Mesendoderm (in vitro differentiated cells): ENCODE data around the gene HPGD.

Source experiments
- DNase-seq: peaks from one replicate; pipeline ENCODE4 v3.0.0; 2013
- H2AK5ac ChIP-seq: 2 replicates; pipeline ENCODE4 v1.6.1; 2013; ENCODE audit warnings: low read length, inconsistent platforms
- H2BK120ac ChIP-seq: 2 replicates; pipeline ENCODE4 v1.6.1; 2013; ENCODE audit warnings: low read depth, mild to moderate bottlenecking, low read length, moderate library complexity, mixed read lengths
- H2BK15ac ChIP-seq: replicated peaks from 2 replicates; pipeline ENCODE4 v1.6.1; 2013; ENCODE audit warnings: low read depth, mild to moderate bottlenecking, moderate library complexity
- H2BK5ac ChIP-seq: 2 replicates; pipeline ENCODE4 v1.6.1; 2013; ENCODE audit warnings: low read length, inconsistent platforms
- H3K18ac ChIP-seq: 2 replicates; pipeline ENCODE4 v1.6.1; 2013; ENCODE audit warnings: mild to moderate bottlenecking, low read length, mixed read lengths
- H3K23ac ChIP-seq: one replicate; pipeline ENCODE4 v1.6.1; 2013; ENCODE audit warnings: low read length
- H3K27ac ChIP-seq: 2 replicates; pipeline ENCODE4 v1.5.1; 2013; ENCODE audit warnings: low read depth, mild to moderate bottlenecking, inconsistent platforms, low read length, moderate library complexity
- H3K27me3 ChIP-seq: 2 replicates; pipeline ENCODE4 v1.6.1; 2013; ENCODE audit warnings: low read length, control low read depth, mild to moderate bottlenecking, inconsistent platforms; ENCODE audit not compliant: insufficient read depth, poor library complexity
- H3K36me3 ChIP-seq: 2 replicates; pipeline ENCODE4 v1.6.1; 2013; ENCODE audit warnings: low read length, inconsistent platforms; ENCODE audit not compliant: control insufficient read depth, insufficient read depth
- H3K4ac ChIP-seq: one replicate; pipeline ENCODE4 v1.6.1; 2013; ENCODE audit warnings: low read depth, mild to moderate bottlenecking, low read length, moderate library complexity
- H3K4me1 ChIP-seq: 2 replicates; pipeline ENCODE4 v1.6.1; 2013; ENCODE audit warnings: low read depth, low read length, inconsistent platforms; ENCODE audit not compliant: control insufficient read depth
- H3K4me2 ChIP-seq: 2 replicates; pipeline ENCODE4 v1.6.1; 2013; ENCODE audit warnings: low read length
- H3K4me3 ChIP-seq: 2 replicates; pipeline ENCODE4 v1.5.1; 2013; ENCODE audit warnings: mild to moderate bottlenecking, low read length
- H3K56ac ChIP-seq: one replicate; pipeline ENCODE4 v1.6.1; 2013; ENCODE audit warnings: low read length
- H3K79me1 ChIP-seq: 2 replicates; pipeline ENCODE4 v1.6.1; 2013; ENCODE audit warnings: low read length, inconsistent platforms
- H3K79me2 ChIP-seq: 2 replicates; pipeline ENCODE4 v1.6.1; 2013; ENCODE audit warnings: mild to moderate bottlenecking, low read length; ENCODE audit not compliant: control insufficient read depth, insufficient read depth
- H3K9ac ChIP-seq: 2 replicates; pipeline ENCODE4 v1.6.1; 2013; ENCODE audit warnings: low read length, inconsistent platforms
- H4K5ac ChIP-seq: one replicate; pipeline ENCODE4 v1.6.1; 2013; ENCODE audit warnings: low read length
- H4K8ac ChIP-seq: one replicate; pipeline ENCODE4 v1.6.1; 2013; ENCODE audit warnings: low read depth, mild to moderate bottlenecking, control low read depth, low read length, moderate library complexity
- WGBS: extraction: QIAGEN DNeasy Blood & Tissue Kit; methylation state at CpG from one replicate; pipeline ENCODE4 v1.1.7; 2013; ENCODE audit warnings: low lambda C conversion rate, missing lambda C conversion rate; ENCODE audit not compliant: insufficient coverage; ENCODE audit errors: extremely low coverage; 5-methylcytosine and 5-hydroxymethylcytosine counted together

HPGD gene

GRCh38 chr4:174464949-174465348, 57.3 kb downstream of the HPGD start:
- DNase-seq, result no peak
- Histone ChIP-seq H3K79me2 (no peaks in the 10 kb centered on the region), H3K4me1 (no peaks in the 10 kb centered on the region), H3K79me1 (no peaks in the 10 kb centered on the region), H3K4ac (no peak overlapping the region), H2BK120ac (no peak overlapping the region), H3K4me2 (no peak overlapping the region), H3K27me3 (no peaks in the 10 kb centered on the region), H3K4me3 (no peak overlapping the region), H4K5ac (no peak overlapping the region), H2BK15ac (no peak overlapping the region), H2BK5ac (no peak overlapping the region), H3K56ac (no peak overlapping the region), H2AK5ac (no peak overlapping the region), H3K9ac (no peak overlapping the region), H3K27ac (no peak overlapping the region), H3K23ac (no peak overlapping the region), H3K36me3 (no peaks in the 10 kb centered on the region), H3K18ac (no peak overlapping the region), H4K8ac (no peak overlapping the region)
- WGBS, result no CpG with 5 or more reads among the region's 3 CpGs

GRCh38 chr4:174461466-174462106, 60.7 kb downstream of the HPGD start:
- H3K4me1 ChIP-seq, result no peaks in the 10 kb centered on the region
- no peak overlapping the region for H2BK15ac ChIP-seq
- no peak overlapping the region for H3K56ac ChIP-seq
- DNase-seq, result peak; percentile 26
- no peaks in the 10 kb centered on the region for H3K36me3 ChIP-seq
- H2BK5ac ChIP-seq, result no peak overlapping the region
- no peak overlapping the region for H3K4me3 ChIP-seq
- no peak overlapping the region for H3K18ac ChIP-seq
- H4K5ac ChIP-seq, result no peak overlapping the region
- no peaks in the 10 kb centered on the region for H3K79me2 ChIP-seq
- no peak overlapping the region for H3K4me2 ChIP-seq
- H3K9ac ChIP-seq, result no peak overlapping the region
- H2AK5ac ChIP-seq, result no peak overlapping the region
- no peak overlapping the region for H2BK120ac ChIP-seq
- H3K27me3 ChIP-seq, result no peaks in the 10 kb centered on the region
- H3K4ac ChIP-seq, result no peak overlapping the region
- WGBS, result no CpG with 5 or more reads among the region's 3 CpGs
- H3K79me1 ChIP-seq, result no peaks in the 10 kb centered on the region
- H3K27ac ChIP-seq, result no peak overlapping the region
- no peak overlapping the region for H3K23ac ChIP-seq
- H4K8ac ChIP-seq, result no peak overlapping the region

- no peak overlapping the region for H3K23ac ChIP-seq
- no CpG with 5 or more reads among the region's 1 CpG for WGBS
- no peak overlapping the region for H3K27ac ChIP-seq
These were observed 61.6 kb downstream of the HPGD start for GRCh38 chr4:174460684-174461083.

GRCh38 chr4:174457468-174457867, 64.8 kb downstream of the HPGD start:
- H4K5ac ChIP-seq, result no peak overlapping the region
- no peak overlapping the region for H3K4me3 ChIP-seq
- no peaks in the 10 kb centered on the region for H3K79me1 ChIP-seq
- no peak overlapping the region for H3K27ac ChIP-seq
- H3K4ac ChIP-seq, result no peak overlapping the region
- no peak overlapping the region for H2BK5ac ChIP-seq
- DNase-seq, result no peak
- no peak overlapping the region for H2BK120ac ChIP-seq
- H2AK5ac ChIP-seq, result no peak overlapping the region
- no peaks in the 10 kb centered on the region for H3K79me2 ChIP-seq
- H3K4me1 ChIP-seq, result no peaks in the 10 kb centered on the region
- no peak overlapping the region for H3K4me2 ChIP-seq
- H3K23ac ChIP-seq, result no peak overlapping the region
- H2BK15ac ChIP-seq, result no peak overlapping the region
- no peaks in the 10 kb centered on the region for H3K27me3 ChIP-seq
- no peak overlapping the region for H3K18ac ChIP-seq
- no peak overlapping the region for H3K56ac ChIP-seq
- no peak overlapping the region for H4K8ac ChIP-seq
- WGBS, result no CpG with 5 or more reads among the region's 6 CpGs
- H3K36me3 ChIP-seq, result no peaks in the 10 kb centered on the region
- H3K9ac ChIP-seq, result no peak overlapping the region

More at GRCh38 chr4:174460684-174461083, 61.6 kb downstream of the HPGD start:
- no peaks in the 10 kb centered on the region for H3K27me3 ChIP-seq
- no peaks in the 10 kb centered on the region for H3K4me1 ChIP-seq
- H3K9ac ChIP-seq, result no peak overlapping the region
- H3K79me2 ChIP-seq, result no peaks in the 10 kb centered on the region
- no peaks in the 10 kb centered on the region for H3K36me3 ChIP-seq
- no peak overlapping the region for H2BK5ac ChIP-seq
- no peak overlapping the region for H4K8ac ChIP-seq
- no peak overlapping the region for H3K4me2 ChIP-seq
- DNase-seq, result no peak
- H3K79me1 ChIP-seq, result no peaks in the 10 kb centered on the region
- H2BK15ac ChIP-seq, result no peak overlapping the region
- H3K4ac ChIP-seq, result no peak overlapping the region
- no peak overlapping the region for H4K5ac ChIP-seq
- no peak overlapping the region for H2BK120ac ChIP-seq
- H3K4me3 ChIP-seq, result no peak overlapping the region
- no peak overlapping the region for H2AK5ac ChIP-seq
- no peak overlapping the region for H3K18ac ChIP-seq
- no peak overlapping the region for H3K56ac ChIP-seq

- no CpG with 5 or more reads among the region's 6 CpGs for WGBS
These were observed 67.3 kb downstream of the HPGD start for GRCh38 chr4:174454815-174455473.

More at GRCh38 chr4:174454815-174455473, 67.3 kb downstream of the HPGD start:
- no peak overlapping the region for H3K9ac ChIP-seq
- no peaks in the 10 kb centered on the region for H3K79me1 ChIP-seq
- H4K5ac ChIP-seq, result no peak overlapping the region
- H2BK15ac ChIP-seq, result peak overlapping the region; percentile 74
- no peak overlapping the region for H3K4ac ChIP-seq
- H2AK5ac ChIP-seq, result no peak overlapping the region
- DNase-seq, result no peak
- no peak overlapping the region for H3K56ac ChIP-seq
- H3K18ac ChIP-seq, result no peak overlapping the region
- H3K27me3 ChIP-seq, result no peaks in the 10 kb centered on the region
- H3K79me2 ChIP-seq, result no peaks in the 10 kb centered on the region
- H3K4me1 ChIP-seq, result no peaks in the 10 kb centered on the region
- no peak overlapping the region for H2BK120ac ChIP-seq
- no peak overlapping the region for H3K4me2 ChIP-seq
- H3K23ac ChIP-seq, result no peak overlapping the region
- no peaks in the 10 kb centered on the region for H3K36me3 ChIP-seq
- H4K8ac ChIP-seq, result no peak overlapping the region
- H2BK5ac ChIP-seq, result no peak overlapping the region
- no peak overlapping the region for H3K27ac ChIP-seq
- no peak overlapping the region for H3K4me3 ChIP-seq
